ENCODE results near the gene TSEN54. TPM values are rescaled to one million over a fixed set of nuclear protein-coding genes. Genes with fewer than 3 reads are reported as not detected.

TSEN54 gene
- total RNA-seq, 1 experiment from 2014 or later, result 87.3 TPM

- Histone ChIP-seq H2AFZ (ENCODE audit: low read depth, low read length, poor library complexity, severe bottlenecking) (no peak overlapping the region), H3K9me3 (ENCODE audit: control insufficient read depth in 1 of 2, insufficient read depth in 1 of 2, low read depth in 1 of 2, low read length in 2 of 2) (no peaks in the 10 kb centered on the region), H3K9me2 (ENCODE audit: insufficient read depth) (no peaks in the 10 kb centered on the region), H3K4me2 (ENCODE audit: low read length) (peak overlapping the region; percentile 98), H3K36me3 (ENCODE audit: control insufficient read depth in 1 of 2, insufficient read depth in 2 of 2, low read length in 2 of 2) (peaks cover 14 to 30% of the 10 kb centered on the region in 2 experiments), H3K9ac (ENCODE audit: low read length) (0 out of 2 replicates have a peak overlapping the region, but pooled peaks have one; percentile 95), H3K4me1 (ENCODE audit: control insufficient read depth in 1 of 2, insufficient read depth in 2 of 2, low read length in 2 of 2) (peaks cover 16 to 31% of the 10 kb centered on the region in 2 experiments), H3K4me3 (replicated peaks in 1 of 2; ENCODE audit: low read depth in 1 of 2, low read length in 2 of 2) (no peak overlapping the region), H3K27ac (ENCODE audit: low read depth, low read length) (peak overlapping the region; percentile 98), H3K79me2 (ENCODE audit: insufficient read depth, low read length) (peaks cover 37% of the 10 kb centered on the region), H3K27me3 (ENCODE audit: insufficient read depth, low read length) (no peaks in the 10 kb centered on the region), H4K20me1 (ENCODE audit: insufficient read depth) (no peaks in the 10 kb centered on the region)
- BruUV-seq (replicated peaks), result no TSS peak
- DNase-seq (ENCODE audit: low read depth, low spot score) (no peak), ATAC-seq (no peak)
- ChIA-PET RAD21 (ENCODE audit: low non-redundant PET in 1 of 2, low total read pairs in 2 of 2, uncharacterized antibody in 2 of 2, unreplicated experiment in 2 of 2) (no interaction called here), POLR2A (no interaction called here), CTCF (interaction anchor here (2.2 kb wide), 1 partner anchor 7 kb away, joined by 39 read pairs; the partner anchor contains the start of gene TSEN54)
- TF ChIP-seq EGR1 (IDR thresholded peaks at IDR 0.05; ENCODE audit: low read depth), result no peak
- peak; percentile 36; the same call in 1 of the 2 replicates for TF ChIP-seq POLR2AphosphoS5 (IDR thresholded peaks at IDR 0.05; ENCODE audit: low read depth, low read length)
- intact Hi-C loops (cut with micrococcal nuclease), result no loop called here
Observed at GRCh38 chr17:75523647-75524046, 7.3 kb downstream of the TSEN54 start.

- intact Hi-C loops (cut with micrococcal nuclease), result no loop called here
- Histone ChIP-seq H3K27ac (ENCODE audit: low read depth, low read length) (peak overlapping the region; percentile 98), H4K20me1 (ENCODE audit: insufficient read depth) (no peaks in the 10 kb centered on the region), H3K4me2 (ENCODE audit: low read length) (peak overlapping the region; percentile 98), H3K27me3 (ENCODE audit: insufficient read depth, low read length) (no peaks in the 10 kb centered on the region), H3K9me2 (ENCODE audit: insufficient read depth) (no peaks in the 10 kb centered on the region), H3K79me2 (ENCODE audit: insufficient read depth, low read length) (peaks cover 37% of the 10 kb centered on the region), H2AFZ (ENCODE audit: low read depth, low read length, poor library complexity, severe bottlenecking) (no peak overlapping the region), H3K9ac (ENCODE audit: low read length) (peak overlapping the region; percentile 95), H3K36me3 (ENCODE audit: control insufficient read depth in 1 of 2, insufficient read depth in 2 of 2, low read length in 2 of 2) (peaks cover 14 to 23% of the 10 kb centered on the region in 2 experiments), H3K4me3 (replicated peaks in 1 of 2; ENCODE audit: low read depth in 1 of 2, low read length in 2 of 2) (peak overlapping the region; percentile 68 to 82), H3K4me1 (ENCODE audit: control insufficient read depth in 1 of 2, insufficient read depth in 2 of 2, low read length in 2 of 2) (peaks cover 16 to 32% of the 10 kb centered on the region in 2 experiments), H3K9me3 (ENCODE audit: control insufficient read depth in 1 of 2, insufficient read depth in 1 of 2, low read depth in 1 of 2, low read length in 2 of 2) (no peaks in the 10 kb centered on the region)
- POLR2A ChIA-PET, result interaction anchor here (1.2 to 1.5 kb wide), 2 partner anchors 8 to 25 kb away, joined by 5 to 15 read pairs; partner anchors contain the start of gene TSEN54
- CTCF ChIA-PET, result interaction anchor here (0.6 to 2.2 kb wide), 9 partner anchors 8 to 76 kb away, joined by 3 to 39 read pairs (median 4); partner anchors contain the start of gene TSEN54
- TSS peak; percentile 74 for BruUV-seq (replicated peaks)
- ATAC-seq, result no peak
- RAD21 ChIA-PET (ENCODE audit: low non-redundant PET in 1 of 2, low total read pairs in 2 of 2, uncharacterized antibody in 2 of 2, unreplicated experiment in 2 of 2), result interaction anchor here in 1 of 2 experiments (0.6 to 1.6 kb wide), 4 partner anchors 8 to 29 kb away, joined by 3 to 9 read pairs (median 3); partner anchors contain the start of gene TSEN54
- DNase-seq (ENCODE audit: low read depth, low spot score), result no peak
- TF ChIP-seq FOSL1 (IDR thresholded peaks at IDR 0.05; ENCODE audit: low read depth) (no peak), ATF3 (IDR thresholded peaks at IDR 0.05) (no peak), ZNF274 (IDR thresholded peaks at IDR 0.05; ENCODE audit: low read depth, low read length) (no peak), EGR1 (IDR thresholded peaks at IDR 0.05; ENCODE audit: low read depth) (no peak), ZFX (IDR thresholded peaks at IDR 0.05) (no peak), CBX3 (IDR thresholded peaks at IDR 0.05; ENCODE audit: low read depth) (no peak), REST (IDR thresholded peaks at IDR 0.05; ENCODE audit: low read depth) (no peak), ELF1 (IDR thresholded peaks at IDR 0.05; ENCODE audit: borderline replicate concordance, low read depth) (no peak), RAD21 (IDR thresholded peaks at IDR 0.05; ENCODE audit: low read depth) (no peak), SIN3A (IDR thresholded peaks at IDR 0.05; ENCODE audit: low read depth) (no peak), EZH2phosphoT487 (IDR thresholded peaks at IDR 0.05; ENCODE audit: borderline replicate concordance) (no peak), SP1 (IDR thresholded peaks at IDR 0.05; ENCODE audit: low read depth) (no peak), JUND (IDR thresholded peaks at IDR 0.05) (no peak)
Observed at GRCh38 chr17:75524269-75524969, 8.1 kb downstream of the TSEN54 start.
